Breast epithelium (tissue), 4 donors: ENCODE measurements around the gene KCTD1. TPM values are rescaled to one million over a fixed set of nuclear protein-coding genes. Genes with fewer than 3 reads are reported as not detected.

Source experiments
- DNase-seq, 2 donors: peaks; one replicate each; pipeline ENCODE4 v3.0.0-alpha.2; 2019; ENCODE audit warnings: low spot score in 2 of 2
- H3K27ac ChIP-seq, 2 donors: fragments of 200-600 bp; sonication (generic) in 1 of 2; one replicate each; pipeline ENCODE4 v1.5.1; 2016 to 2019; ENCODE audit warnings: mild to moderate bottlenecking in 1 of 2
- H3K27me3 ChIP-seq, 2 donors: fragments of 200-600 bp; sonication (generic) in 1 of 2; one replicate each; pipeline versions ENCODE4 v1.5.1 to v1.6.0; 2017 to 2019; ENCODE audit warnings: control low read depth in 1 of 2, mild to moderate bottlenecking in 1 of 2
- H3K36me3 ChIP-seq: fragments of 200-600 bp; one replicate; pipeline ENCODE4 v1.5.1; 2019
- H3K4me1 ChIP-seq, 2 donors: fragments of 200-600 bp; sonication (generic); one replicate each; pipeline ENCODE4 v1.5.1; 2016 to 2019; ENCODE audit warnings: control low read depth in 1 of 2
- H3K4me3 ChIP-seq, 3 donors: fragments of 200-600 bp; sonication (generic); 1 replicate in 2 of 3; 2 replicates in 1 of 3; pipeline ENCODE4 v1.5.1; 2016 to 2019; ENCODE audit warnings: mild to moderate bottlenecking in 3 of 3, moderate library complexity in 2 of 3
- H3K9me3 ChIP-seq, 2 donors: fragments of 200-600 bp; sonication (generic) in 1 of 2; one replicate each; pipeline ENCODE4 v1.5.1; 2016 to 2019; ENCODE audit warnings: control low read depth in 1 of 2
- CTCF ChIP-seq, 3 donors: fragments of 450-650 bp; IDR thresholded peaks; one replicate each; pipeline ENCODE4 v1.5.1; 2016 to 2017; ENCODE audit warnings: antibody characterized with exemption in 3 of 3, mild to moderate bottlenecking in 3 of 3, moderate library complexity in 3 of 3
- POLR2A ChIP-seq: fragments of 450-650 bp; IDR thresholded peaks from one replicate; pipeline ENCODE4 v1.6.1; 2016; ENCODE audit warnings: antibody characterized with exemption, mild to moderate bottlenecking, moderate library complexity
- POLR2AphosphoS5 ChIP-seq, 3 donors: sonication (generic); formaldehyde crosslinking; IDR thresholded peaks; one replicate each; pipeline ENCODE4 v1.6.1; 2017; ENCODE audit warnings: antibody characterized with exemption in 3 of 3
- intact Hi-C: fragments of 100-400 bp; cut with DNase I; formaldehyde crosslinking; loops from one replicate; pipeline ENCODE4 v1.15.1; 2023; ENCODE audit warnings: low total_unique reads
- total RNA-seq, 3 donors: library from RNA; depleted of rRNA; stranded (reverse); fragments of >200 nt; gene quantifications; one replicate each; pipeline ENCODE4 v1.1.0, GENCODE V29; 2016

The KCTD1 gene
- total RNA-seq, 3 donors from 2014 or later: 5.6 to 47.3 (median 41.6) TPM

GRCh38 chr18:26406324-26406723 lies 142.0 kb downstream of the KCTD1 start:
- no peaks in the 10 kb centered on the region for H3K9me3 ChIP-seq
- H3K4me3 ChIP-seq: no peak overlapping the region
- no peak for DNase-seq
- H3K27me3 ChIP-seq: no peaks in the 10 kb centered on the region
- no peaks in the 10 kb centered on the region for H3K36me3 ChIP-seq
- intact Hi-C loops: no loop called here
- TF ChIP-seq POLR2AphosphoS5 (IDR thresholded peaks at IDR 0.05): no peak
- TF ChIP-seq POLR2A: no peak
- no peak for TF ChIP-seq CTCF (IDR thresholded peaks at IDR 0.05)
- no peak overlapping the region for H3K27ac ChIP-seq
- no peaks in the 10 kb centered on the region for H3K4me1 ChIP-seq

GRCh38 chr18:26405190-26405801 lies 143.1 kb downstream of the KCTD1 start:
- no peaks in the 10 kb centered on the region for H3K27me3 ChIP-seq
- H3K4me3 ChIP-seq: no peak overlapping the region
- H3K27ac ChIP-seq: no peak overlapping the region
- H3K36me3 ChIP-seq: no peaks in the 10 kb centered on the region
- TF ChIP-seq POLR2A: no peak
- TF ChIP-seq POLR2AphosphoS5 (IDR thresholded peaks at IDR 0.05): no peak
- no peak for TF ChIP-seq CTCF (IDR thresholded peaks at IDR 0.05)
- H3K4me1 ChIP-seq: no peaks in the 10 kb centered on the region
- intact Hi-C loops: no loop called here
- no peak for DNase-seq
- H3K9me3 ChIP-seq: no peaks in the 10 kb centered on the region
